Measurements from ENCODE around the gene SPATS1.
"Not testable (repeated sequence)": the region's sequence is repeated elsewhere in the genome, so short reads cannot be mapped to it uniquely, and the experiment has no call there.

Gene SPATS1

GRCh38 chr6:44321210-44321609 lies 21.2 kb upstream of the SPATS1 start:
- no peak overlapping the region for H2AFZ ChIP-seq (ENCODE audit: low read length)
- no peaks in the 10 kb centered on the region for H3K4me1 ChIP-seq (ENCODE audit: insufficient read depth, low read length, poor library complexity, severe bottlenecking)
- H3K9ac ChIP-seq (ENCODE audit: low read depth, low read length, poor library complexity, severe bottlenecking) = no peak overlapping the region
- no peaks in the 10 kb centered on the region for H3K9me3 ChIP-seq (ENCODE audit: insufficient read depth, low read depth, low read length)
- no peaks in the 10 kb centered on the region for H3K79me2 ChIP-seq (ENCODE audit: insufficient read depth, low read length)
- no peak for TF ChIP-seq CTCF (conservative IDR thresholded peaks at IDR 0.05; ENCODE audit: low read length)
- no peak for TF ChIP-seq EZH2phosphoT487 (IDR thresholded peaks at IDR 0.05; ENCODE audit: borderline replicate concordance)
- no peaks in the 10 kb centered on the region for H3K36me3 ChIP-seq (ENCODE audit: insufficient read depth, low read length)
- no peaks in the 10 kb centered on the region for H3F3A ChIP-seq (ENCODE audit: low read depth)
- no peaks in the 10 kb centered on the region for H3K27me3 ChIP-seq (ENCODE audit: insufficient read depth, low read length, poor library complexity, severe bottlenecking)
- H3K9me2 ChIP-seq (replicated peaks; ENCODE audit: low read depth, low read length) = no peaks in the 10 kb centered on the region
- H3K4me2 ChIP-seq (ENCODE audit: low read depth, low read length, poor library complexity, severe bottlenecking) = no peak overlapping the region
- no peak overlapping the region for H3K4me3 ChIP-seq (ENCODE audit: low read length, poor library complexity, severe bottlenecking)
- H4K20me1 ChIP-seq (ENCODE audit: insufficient read depth, low read length, poor library complexity, severe bottlenecking) = no peaks in the 10 kb centered on the region

GRCh38 chr6:44327096-44327495 lies 15.4 kb upstream of the SPATS1 start:
- Histone ChIP-seq H4K20me1 (ENCODE audit: insufficient read depth, low read length, poor library complexity, severe bottlenecking) (no peaks in the 10 kb centered on the region), H3K4me2 (ENCODE audit: low read depth, low read length, poor library complexity, severe bottlenecking) (no peak overlapping the region), H3K27me3 (ENCODE audit: insufficient read depth, low read length, poor library complexity, severe bottlenecking) (no peaks in the 10 kb centered on the region), H3K9me2 (replicated peaks; ENCODE audit: low read depth, low read length) (no peaks in the 10 kb centered on the region), H3F3A (ENCODE audit: low read depth) (no peaks in the 10 kb centered on the region), H3K9me3 (ENCODE audit: insufficient read depth, low read depth, low read length) (no peaks in the 10 kb centered on the region), H3K79me2 (ENCODE audit: insufficient read depth, low read length) (no peaks in the 10 kb centered on the region), H3K4me3 (ENCODE audit: low read length, poor library complexity, severe bottlenecking) (no peak overlapping the region), H3K9ac (ENCODE audit: low read depth, low read length, poor library complexity, severe bottlenecking) (no peak overlapping the region), H3K4me1 (ENCODE audit: insufficient read depth, low read length, poor library complexity, severe bottlenecking) (no peaks in the 10 kb centered on the region), H2AFZ (ENCODE audit: low read length) (no peak overlapping the region), H3K36me3 (ENCODE audit: insufficient read depth, low read length) (no peaks in the 10 kb centered on the region)
- TF ChIP-seq CTCF (conservative IDR thresholded peaks at IDR 0.05; ENCODE audit: low read length) (no peak), EZH2phosphoT487 (IDR thresholded peaks at IDR 0.05; ENCODE audit: borderline replicate concordance) (no peak)

- Histone ChIP-seq H3K79me2 (ENCODE audit: insufficient read depth, low read length) (no peaks in the 10 kb centered on the region), H3F3A (ENCODE audit: low read depth) (no peaks in the 10 kb centered on the region), H2AFZ (ENCODE audit: low read length) (no peak overlapping the region), H3K9me3 (ENCODE audit: insufficient read depth, low read depth, low read length) (no peaks in the 10 kb centered on the region), H3K4me2 (ENCODE audit: low read depth, low read length, poor library complexity, severe bottlenecking) (no peak overlapping the region), H4K20me1 (ENCODE audit: insufficient read depth, low read length, poor library complexity, severe bottlenecking) (no peaks in the 10 kb centered on the region), H3K4me1 (ENCODE audit: insufficient read depth, low read length, poor library complexity, severe bottlenecking) (no peaks in the 10 kb centered on the region), H3K27me3 (ENCODE audit: insufficient read depth, low read length, poor library complexity, severe bottlenecking) (no peaks in the 10 kb centered on the region), H3K9me2 (replicated peaks; ENCODE audit: low read depth, low read length) (no peaks in the 10 kb centered on the region), H3K9ac (ENCODE audit: low read depth, low read length, poor library complexity, severe bottlenecking) (no peak overlapping the region), H3K4me3 (ENCODE audit: low read length, poor library complexity, severe bottlenecking) (no peak overlapping the region), H3K36me3 (ENCODE audit: insufficient read depth, low read length) (no peaks in the 10 kb centered on the region)
- TF ChIP-seq EZH2phosphoT487 (IDR thresholded peaks at IDR 0.05; ENCODE audit: borderline replicate concordance) (no peak), CTCF (conservative IDR thresholded peaks at IDR 0.05; ENCODE audit: low read length) (no peak)
These were observed 14.7 kb upstream of the SPATS1 start for GRCh38 chr6:44327760-44328159.

GRCh38 chr6:44328203-44328602 lies 14.2 kb upstream of the SPATS1 start:
- H3K4me1 ChIP-seq (ENCODE audit: insufficient read depth, low read length, poor library complexity, severe bottlenecking); H3K9me2 ChIP-seq (replicated peaks; ENCODE audit: low read depth, low read length); H3K36me3 ChIP-seq (ENCODE audit: insufficient read depth, low read length); H3K27me3 ChIP-seq (ENCODE audit: insufficient read depth, low read length, poor library complexity, severe bottlenecking); H4K20me1 ChIP-seq (ENCODE audit: insufficient read depth, low read length, poor library complexity, severe bottlenecking); H3K79me2 ChIP-seq (ENCODE audit: insufficient read depth, low read length); H3K4me2 ChIP-seq (ENCODE audit: low read depth, low read length, poor library complexity, severe bottlenecking); H3K4me3 ChIP-seq (ENCODE audit: low read length, poor library complexity, severe bottlenecking); H3F3A ChIP-seq (ENCODE audit: low read depth); H2AFZ ChIP-seq (ENCODE audit: low read length); H3K9me3 ChIP-seq (ENCODE audit: insufficient read depth, low read depth, low read length); H3K9ac ChIP-seq (ENCODE audit: low read depth, low read length, poor library complexity, severe bottlenecking): not testable (repeated sequence)

All from Loucy (cell line).